ENCODE results near the gene ALK.
"Not testable (repeated sequence)": the region's sequence is repeated elsewhere in the genome, so short reads cannot be mapped to it uniquely, and the experiment has no call there.

ALK gene

GRCh38 chr2:29844713-29845326, 76.6 kb downstream of the ALK start:
- no peak for DNase-seq (ENCODE audit: low read depth in 2 of 2, low spot score in 1 of 2)

GRCh38 chr2:29841386-29842004, 79.9 kb downstream of the ALK start:
- DNase-seq (ENCODE audit: low read depth in 2 of 2, low spot score in 1 of 2) = no peak

- DNase-seq (ENCODE audit: low read depth in 2 of 2, low spot score in 1 of 2) = no peak
Measured at GRCh38 chr2:29839306-29839705, 82.1 kb downstream of the ALK start.

GRCh38 chr2:29837925-29838324, 83.5 kb downstream of the ALK start:
- DNase-seq (ENCODE audit: low read depth in 2 of 2, low spot score in 1 of 2) = no peak

- DNase-seq (ENCODE audit: low read depth in 2 of 2, low spot score in 1 of 2) = no peak
Measured at GRCh38 chr2:29834624-29835023, 86.8 kb downstream of the ALK start.

GRCh38 chr2:29834036-29834540, 87.3 kb downstream of the ALK start:
- no peak for DNase-seq (ENCODE audit: low read depth in 2 of 2, low spot score in 1 of 2)

GRCh38 chr2:29831560-29831959, 89.8 kb downstream of the ALK start:
- DNase-seq (ENCODE audit: low read depth in 2 of 2, low spot score in 1 of 2) = no peak

GRCh38 chr2:29829841-29830240, 91.5 kb downstream of the ALK start:
- DNase-seq (ENCODE audit: low read depth in 2 of 2, low spot score in 1 of 2) = no peak

GRCh38 chr2:29824145-29824544, 97.2 kb downstream of the ALK start:
- not testable (repeated sequence) for DNase-seq (ENCODE audit: low read depth in 2 of 2, low spot score in 1 of 2)

- no peak for DNase-seq (ENCODE audit: low read depth in 2 of 2, low spot score in 1 of 2)
Measured at GRCh38 chr2:29821591-29821990, 99.8 kb downstream of the ALK start.

- DNase-seq (ENCODE audit: low read depth in 2 of 2, low spot score in 1 of 2) = no peak
Measured at GRCh38 chr2:29819570-29819969, 101.8 kb downstream of the ALK start.

- no peak for DNase-seq (ENCODE audit: low read depth in 2 of 2, low spot score in 1 of 2)
Measured at GRCh38 chr2:29817801-29818680, 103.3 kb downstream of the ALK start.

- no peak for DNase-seq (ENCODE audit: low read depth in 2 of 2, low spot score in 1 of 2)
Measured at GRCh38 chr2:29817299-29817698, 104.1 kb downstream of the ALK start.

- no peak for DNase-seq (ENCODE audit: low read depth in 2 of 2, low spot score in 1 of 2)
Measured at GRCh38 chr2:29816651-29817050, 104.7 kb downstream of the ALK start.

- DNase-seq (ENCODE audit: low read depth in 2 of 2, low spot score in 1 of 2) = no peak
Measured at GRCh38 chr2:29811378-29811777, 110.0 kb downstream of the ALK start.

- DNase-seq (ENCODE audit: low read depth in 2 of 2, low spot score in 1 of 2) = no peak
Measured at GRCh38 chr2:29810956-29811355, 110.4 kb downstream of the ALK start.

GRCh38 chr2:29808321-29808720, 113.1 kb downstream of the ALK start:
- DNase-seq (ENCODE audit: low read depth in 2 of 2, low spot score in 1 of 2) = no peak

GRCh38 chr2:29807082-29807481, 114.3 kb downstream of the ALK start:
- DNase-seq (ENCODE audit: low read depth in 2 of 2, low spot score in 1 of 2) = no peak

GRCh38 chr2:29806461-29806860, 114.9 kb downstream of the ALK start:
- no peak for DNase-seq (ENCODE audit: low read depth in 2 of 2, low spot score in 1 of 2)

- DNase-seq (ENCODE audit: low read depth in 2 of 2, low spot score in 1 of 2) = no peak
Measured at GRCh38 chr2:29804671-29805070, 116.7 kb downstream of the ALK start.

GRCh38 chr2:29803537-29803936, 117.8 kb downstream of the ALK start:
- DNase-seq (ENCODE audit: low read depth in 2 of 2, low spot score in 1 of 2) = no peak

- no peak for DNase-seq (ENCODE audit: low read depth in 2 of 2, low spot score in 1 of 2)
Measured at GRCh38 chr2:29802986-29803385, 118.4 kb downstream of the ALK start.
